HepG2 (cell line): ENCODE measurements around the gene STXBP4. TPM values are rescaled to one million over a fixed set of nuclear protein-coding genes. Genes with fewer than 3 reads are reported as not detected.

Source experiments
- IRF2 ChIP-seq: IDR thresholded peaks from 2 replicates; pipeline ENCODE4 v1.6.1; 2018; ENCODE audit warnings: missing genetic modification reagents, missing compliant biosample characterization
- KLF9 ChIP-seq: IDR thresholded peaks from 2 replicates; pipeline ENCODE4 v1.6.1; 2016; ENCODE audit warnings: low read depth
- NCOA2 ChIP-seq: sonication (generic); formaldehyde crosslinking; IDR thresholded peaks from 2 replicates; pipeline ENCODE4 v1.8.0; 2022; ENCODE audit warnings: inconsistent platforms
- STAG1 ChIP-seq: sonication (generic); formaldehyde crosslinking; IDR thresholded peaks from 2 replicates; pipeline ENCODE4 v1.4.0; 2020; ENCODE audit warnings: missing genetic modification reagents
- TFAP4 ChIP-seq: sonication (generic); IDR thresholded peaks from 2 replicates; pipeline ENCODE4 v1.6.1; 2016; ENCODE audit warnings: low read depth, borderline replicate concordance
- THAP8 ChIP-seq: sonication (generic); formaldehyde crosslinking; IDR thresholded peaks from 2 replicates; pipeline ENCODE4 v1.5.1; 2020; ENCODE audit warnings: missing genetic modification reagents, mild to moderate bottlenecking, borderline replicate concordance
- ZBTB20 ChIP-seq: sonication (generic); formaldehyde crosslinking; IDR thresholded peaks from 2 replicates; pipeline ENCODE4 v1.8.1; 2023; ENCODE audit warnings: missing genetic modification reagents, low read depth, mild to moderate bottlenecking, borderline replicate concordance
- ZBTB7B ChIP-seq: sonication (generic); formaldehyde crosslinking; IDR thresholded peaks from 2 replicates; pipeline ENCODE4 v1.4.0; 2020; ENCODE audit warnings: missing genetic modification reagents
- ZMYM2 ChIP-seq: sonication (generic); formaldehyde crosslinking; IDR thresholded peaks from 2 replicates; pipeline ENCODE4 v1.8.0; 2022; ENCODE audit warnings: mild to moderate bottlenecking, missing genetic modification reagents
- ZNF615 ChIP-seq: sonication (generic); formaldehyde crosslinking; IDR thresholded peaks from 2 replicates; pipeline ENCODE4 v1.5.0; 2020; ENCODE audit warnings: mild to moderate bottlenecking, missing genetic modification reagents, borderline replicate concordance
- ZNF703 ChIP-seq: sonication (generic); formaldehyde crosslinking; IDR thresholded peaks from 2 replicates; pipeline ENCODE4 v1.5.1; 2020; ENCODE audit warnings: missing genetic modification reagents, mild to moderate bottlenecking, moderate library complexity, borderline replicate concordance
- ZNF883 ChIP-seq: sonication (generic); formaldehyde crosslinking; IDR thresholded peaks from 2 replicates; pipeline ENCODE4 v1.5.1; 2020; ENCODE audit warnings: mild to moderate bottlenecking, missing genetic modification reagents; ENCODE audit errors: not compliant biosample characterization
- ZNF891 ChIP-seq: sonication (generic); formaldehyde crosslinking; IDR thresholded peaks from 2 replicates; pipeline ENCODE4 v1.5.0; 2020; ENCODE audit warnings: mild to moderate bottlenecking, missing genetic modification reagents
- polyA plus RNA-seq, 8 experiments: library from polyadenylated mRNA; depleted of rRNA in 3 of 8; stranded (reverse) in 7 of 8; unstranded in 1 of 8; fragments of >200 nt; fragmentation: Illumina TruSeq in 4 of 8; extraction: Trizol in 4 of 8; gene quantifications; 2 replicates each; pipeline versions ENCODE4 v1.2.1 to v1.2.3, GENCODE V29; 2011 to 2016; ENCODE audit warnings: low read depth in 4 of 8, missing spikeins in 1 of 8, mixed read lengths in 1 of 8; ENCODE audit not compliant: insufficient read depth in 1 of 8
- total RNA-seq, 5 experiments: library from RNA; depleted of rRNA; stranded (reverse); fragments of >200 nt; fragmentation: Illumina TruSeq; extraction: Trizol; gene quantifications; 2 replicates each; pipeline ENCODE4 v1.2.3, GENCODE V29; 2016; ENCODE audit warnings: low read depth in 1 of 5
- TF ChIP-seq, protein P1 (sequence below): IDR thresholded peaks from 2 replicates; pipeline ENCODE4 v1.4.0; 2020; ENCODE audit warnings: mild to moderate bottlenecking, missing genetic modification reagents
- TF ChIP-seq, protein P2 (sequence below): sonication (generic); formaldehyde crosslinking; IDR thresholded peaks from 2 replicates; pipeline ENCODE4 v1.4.0; 2020; ENCODE audit warnings: mild to moderate bottlenecking, missing genetic modification reagents
- TF ChIP-seq, protein P3 (sequence below): sonication (generic); formaldehyde crosslinking; IDR thresholded peaks from 2 replicates; pipeline ENCODE4 v1.5.0; 2020; ENCODE audit warnings: mild to moderate bottlenecking, missing genetic modification reagents, borderline replicate concordance

Gene STXBP4
- total and polyA plus RNA-seq, 2 of the 13 experiments (the other 11 are each of a cell fraction or from before 2014, with no cell fraction given): 8.5 to 36.1 TPM

GRCh38 chr17:55068862-55069811, 100.6 kb downstream of the STXBP4 start (continued):
- TF ChIP-seq, protein P1, sequence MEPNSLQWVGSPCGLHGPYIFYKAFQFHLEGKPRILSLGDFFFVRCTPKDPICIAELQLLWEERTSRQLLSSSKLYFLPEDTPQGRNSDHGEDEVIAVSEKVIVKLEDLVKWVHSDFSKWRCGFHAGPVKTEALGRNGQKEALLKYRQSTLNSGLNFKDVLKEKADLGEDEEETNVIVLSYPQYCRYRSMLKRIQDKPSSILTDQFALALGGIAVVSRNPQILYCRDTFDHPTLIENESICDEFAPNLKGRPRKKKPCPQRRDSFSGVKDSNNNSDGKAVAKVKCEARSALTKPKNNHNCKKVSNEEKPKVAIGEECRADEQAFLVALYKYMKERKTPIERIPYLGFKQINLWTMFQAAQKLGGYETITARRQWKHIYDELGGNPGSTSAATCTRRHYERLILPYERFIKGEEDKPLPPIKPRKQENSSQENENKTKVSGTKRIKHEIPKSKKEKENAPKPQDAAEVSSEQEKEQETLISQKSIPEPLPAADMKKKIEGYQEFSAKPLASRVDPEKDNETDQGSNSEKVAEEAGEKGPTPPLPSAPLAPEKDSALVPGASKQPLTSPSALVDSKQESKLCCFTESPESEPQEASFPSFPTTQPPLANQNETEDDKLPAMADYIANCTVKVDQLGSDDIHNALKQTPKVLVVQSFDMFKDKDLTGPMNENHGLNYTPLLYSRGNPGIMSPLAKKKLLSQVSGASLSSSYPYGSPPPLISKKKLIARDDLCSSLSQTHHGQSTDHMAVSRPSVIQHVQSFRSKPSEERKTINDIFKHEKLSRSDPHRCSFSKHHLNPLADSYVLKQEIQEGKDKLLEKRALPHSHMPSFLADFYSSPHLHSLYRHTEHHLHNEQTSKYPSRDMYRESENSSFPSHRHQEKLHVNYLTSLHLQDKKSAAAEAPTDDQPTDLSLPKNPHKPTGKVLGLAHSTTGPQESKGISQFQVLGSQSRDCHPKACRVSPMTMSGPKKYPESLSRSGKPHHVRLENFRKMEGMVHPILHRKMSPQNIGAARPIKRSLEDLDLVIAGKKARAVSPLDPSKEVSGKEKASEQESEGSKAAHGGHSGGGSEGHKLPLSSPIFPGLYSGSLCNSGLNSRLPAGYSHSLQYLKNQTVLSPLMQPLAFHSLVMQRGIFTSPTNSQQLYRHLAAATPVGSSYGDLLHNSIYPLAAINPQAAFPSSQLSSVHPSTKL (CRISPR knock-in tag): peak; percentile 92
- no peak for TF ChIP-seq THAP8 (CRISPR knock-in tag)
- no peak for TF ChIP-seq STAG1 (CRISPR knock-in tag)
- peak; percentile 63; the same call in 1 of the 2 replicates for TF ChIP-seq IRF2 (CRISPR knock-in tag)
- no peak for TF ChIP-seq TFAP4
- TF ChIP-seq KLF9: 0 out of 2 replicates have a peak, but pooled peaks have one; percentile 33
- TF ChIP-seq NCOA2 (CRISPR knock-in tag): peak; percentile 88
- TF ChIP-seq, protein P2, sequence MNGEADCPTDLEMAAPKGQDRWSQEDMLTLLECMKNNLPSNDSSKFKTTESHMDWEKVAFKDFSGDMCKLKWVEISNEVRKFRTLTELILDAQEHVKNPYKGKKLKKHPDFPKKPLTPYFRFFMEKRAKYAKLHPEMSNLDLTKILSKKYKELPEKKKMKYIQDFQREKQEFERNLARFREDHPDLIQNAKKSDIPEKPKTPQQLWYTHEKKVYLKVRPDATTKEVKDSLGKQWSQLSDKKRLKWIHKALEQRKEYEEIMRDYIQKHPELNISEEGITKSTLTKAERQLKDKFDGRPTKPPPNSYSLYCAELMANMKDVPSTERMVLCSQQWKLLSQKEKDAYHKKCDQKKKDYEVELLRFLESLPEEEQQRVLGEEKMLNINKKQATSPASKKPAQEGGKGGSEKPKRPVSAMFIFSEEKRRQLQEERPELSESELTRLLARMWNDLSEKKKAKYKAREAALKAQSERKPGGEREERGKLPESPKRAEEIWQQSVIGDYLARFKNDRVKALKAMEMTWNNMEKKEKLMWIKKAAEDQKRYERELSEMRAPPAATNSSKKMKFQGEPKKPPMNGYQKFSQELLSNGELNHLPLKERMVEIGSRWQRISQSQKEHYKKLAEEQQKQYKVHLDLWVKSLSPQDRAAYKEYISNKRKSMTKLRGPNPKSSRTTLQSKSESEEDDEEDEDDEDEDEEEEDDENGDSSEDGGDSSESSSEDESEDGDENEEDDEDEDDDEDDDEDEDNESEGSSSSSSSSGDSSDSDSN: no peak
- no peak for TF ChIP-seq ZNF615 (CRISPR knock-in tag)
- TF ChIP-seq ZNF703 (CRISPR knock-in tag): no peak
- TF ChIP-seq, protein P3, sequence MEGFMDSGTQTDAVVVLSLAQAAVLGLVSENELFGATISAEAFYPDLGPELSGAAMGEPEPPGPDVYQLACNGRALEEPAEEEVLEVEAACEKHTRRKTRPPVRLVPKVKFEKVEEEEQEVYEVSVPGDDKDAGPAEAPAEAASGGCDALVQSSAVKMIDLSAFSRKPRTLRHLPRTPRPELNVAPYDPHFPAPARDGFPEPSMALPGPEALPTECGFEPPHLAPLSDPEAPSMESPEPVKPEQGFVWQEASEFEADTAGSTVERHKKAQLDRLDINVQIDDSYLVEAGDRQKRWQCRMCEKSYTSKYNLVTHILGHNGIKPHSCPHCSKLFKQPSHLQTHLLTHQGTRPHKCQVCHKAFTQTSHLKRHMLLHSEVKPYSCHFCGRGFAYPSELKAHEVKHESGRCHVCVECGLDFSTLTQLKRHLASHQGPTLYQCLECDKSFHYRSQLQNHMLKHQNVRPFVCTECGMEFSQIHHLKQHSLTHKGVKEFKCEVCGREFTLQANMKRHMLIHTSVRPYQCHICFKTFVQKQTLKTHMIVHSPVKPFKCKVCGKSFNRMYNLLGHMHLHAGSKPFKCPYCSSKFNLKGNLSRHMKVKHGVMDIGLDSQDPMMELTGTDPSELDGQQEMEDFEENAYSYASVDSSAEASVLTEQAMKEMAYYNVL (CRISPR knock-in tag): no peak
- TF ChIP-seq ZBTB20 (CRISPR knock-in tag): peak; percentile 65; the same call in 1 of the 2 replicates
- no peak for TF ChIP-seq ZBTB7B (CRISPR knock-in tag)
- no peak for TF ChIP-seq ZNF891
- TF ChIP-seq ZNF883: no peak
- TF ChIP-seq ZMYM2 (CRISPR knock-in tag): no peak
